ENCODE measurements around the gene OSBPL6. TPM values are rescaled to one million over a fixed set of nuclear protein-coding genes. Genes with fewer than 3 reads are reported as not detected.

OSBPL6 gene
- total RNA-seq, 4 donors from 2014 or later = 1.8 to 3.3 (median 2.3) TPM

DNA sequence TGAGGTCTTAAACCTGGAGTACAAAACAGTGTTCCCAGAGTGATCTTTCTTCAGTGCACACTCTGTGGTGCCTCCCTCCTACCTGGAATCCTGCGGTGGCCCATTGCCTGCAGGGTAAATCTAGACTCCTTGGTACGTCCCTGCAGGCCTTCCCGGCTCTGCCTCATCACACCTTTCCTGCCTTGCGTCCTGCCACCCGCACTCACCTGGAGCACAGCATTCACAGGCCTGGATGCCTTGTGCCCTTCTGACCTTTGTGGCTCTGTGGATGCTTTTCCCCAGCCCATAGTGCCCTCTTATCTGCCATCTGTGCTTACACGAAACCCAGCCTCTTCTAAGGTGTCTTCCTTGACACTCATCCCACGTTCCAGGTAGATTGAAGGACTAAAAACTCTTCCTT lies 194.0 kb downstream of the OSBPL6 start:
- WGBS = 96% methylated on average over 7 of the region's 7 CpGs
- TF ChIP-seq POLR2AphosphoS5 (IDR thresholded peaks at IDR 0.05) (no peak), EP300 (IDR thresholded peaks at IDR 0.05) (no peak), POLR2A (IDR thresholded peaks at IDR 0.05; ENCODE audit: low read depth) (no peak)
- TF ChIP-seq, protein P1, sequence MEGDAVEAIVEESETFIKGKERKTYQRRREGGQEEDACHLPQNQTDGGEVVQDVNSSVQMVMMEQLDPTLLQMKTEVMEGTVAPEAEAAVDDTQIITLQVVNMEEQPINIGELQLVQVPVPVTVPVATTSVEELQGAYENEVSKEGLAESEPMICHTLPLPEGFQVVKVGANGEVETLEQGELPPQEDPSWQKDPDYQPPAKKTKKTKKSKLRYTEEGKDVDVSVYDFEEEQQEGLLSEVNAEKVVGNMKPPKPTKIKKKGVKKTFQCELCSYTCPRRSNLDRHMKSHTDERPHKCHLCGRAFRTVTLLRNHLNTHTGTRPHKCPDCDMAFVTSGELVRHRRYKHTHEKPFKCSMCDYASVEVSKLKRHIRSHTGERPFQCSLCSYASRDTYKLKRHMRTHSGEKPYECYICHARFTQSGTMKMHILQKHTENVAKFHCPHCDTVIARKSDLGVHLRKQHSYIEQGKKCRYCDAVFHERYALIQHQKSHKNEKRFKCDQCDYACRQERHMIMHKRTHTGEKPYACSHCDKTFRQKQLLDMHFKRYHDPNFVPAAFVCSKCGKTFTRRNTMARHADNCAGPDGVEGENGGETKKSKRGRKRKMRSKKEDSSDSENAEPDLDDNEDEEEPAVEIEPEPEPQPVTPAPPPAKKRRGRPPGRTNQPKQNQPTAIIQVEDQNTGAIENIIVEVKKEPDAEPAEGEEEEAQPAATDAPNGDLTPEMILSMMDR (IDR thresholded peaks at IDR 0.05) = no peak

DNA sequence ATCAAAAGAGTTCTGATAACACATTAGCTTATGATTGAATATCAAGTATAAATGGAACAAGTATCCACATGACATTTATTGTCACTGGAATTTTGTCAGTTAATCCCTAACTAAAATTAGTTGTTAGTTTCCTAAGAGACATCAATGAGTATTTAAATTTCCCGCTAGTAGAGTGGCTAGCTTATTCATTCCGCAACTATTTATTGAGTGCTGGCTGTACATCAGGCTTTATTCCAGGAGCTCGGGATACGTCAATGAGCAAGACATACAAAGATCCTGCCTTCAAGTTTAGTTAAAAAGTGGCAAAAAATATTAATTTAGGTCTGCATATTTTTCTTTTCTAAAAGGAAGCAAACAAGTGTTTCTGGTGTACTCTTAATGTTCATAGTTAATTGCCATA lies 197.4 kb downstream of the OSBPL6 start:
- Histone ChIP-seq H3K4me1 (no peaks in the 10 kb centered on the region), H3K9me3 (no peaks in the 10 kb centered on the region), H3K4me3 (no peak overlapping the region), H3K27ac (replicated peaks in 1 of 4) (no peak overlapping the region), H3K36me3 (no peaks in the 10 kb centered on the region), H3K27me3 (no peaks in the 10 kb centered on the region)
- DNase-seq (ENCODE audit: extremely low spot score) = no peak
- WGBS = 96% methylated on average over 4 of the region's 4 CpGs
- intact Hi-C loops (cut with DNase I) = no loop called here
- TF ChIP-seq, protein P1 (IDR thresholded peaks at IDR 0.05) = no peak
- TF ChIP-seq EP300 (IDR thresholded peaks at IDR 0.05) (no peak), POLR2A (IDR thresholded peaks at IDR 0.05; ENCODE audit: low read depth) (no peak), POLR2AphosphoS5 (IDR thresholded peaks at IDR 0.05) (no peak)

More for the DNA sequence above, 194.0 kb downstream of the OSBPL6 start:
- H3K4me1 ChIP-seq = no peaks in the 10 kb centered on the region
- intact Hi-C loops (cut with DNase I) = no loop called here
- H3K27ac ChIP-seq (replicated peaks in 1 of 4) = no peak overlapping the region
- no peak for DNase-seq (ENCODE audit: extremely low spot score)
- H3K9me3 ChIP-seq = no peaks in the 10 kb centered on the region
- no peak overlapping the region for H3K4me3 ChIP-seq
- H3K27me3 ChIP-seq = no peaks in the 10 kb centered on the region
- H3K36me3 ChIP-seq = peaks cover 2 to 21% (median 9%) of the 10 kb centered on the region in 4 donors

DNA sequence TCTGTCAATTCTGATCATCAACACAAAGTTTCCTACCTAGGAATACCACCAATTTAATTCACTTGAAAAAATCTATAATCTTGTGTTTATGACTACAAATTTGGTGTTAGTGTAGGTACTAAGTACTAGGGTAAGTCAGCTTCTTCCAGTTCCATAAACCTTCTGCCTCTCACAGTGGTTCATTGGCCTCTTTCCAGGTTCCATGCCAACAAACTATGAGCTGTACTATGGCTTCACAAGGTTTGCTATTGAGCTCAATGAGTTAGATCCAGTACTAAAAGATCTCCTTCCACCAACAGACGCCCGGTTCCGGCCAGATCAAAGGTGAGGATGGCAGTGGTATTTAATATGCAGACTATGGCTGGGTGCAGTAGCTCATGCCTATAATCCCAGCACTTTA lies 197.9 kb downstream of the OSBPL6 start:
- no peaks in the 10 kb centered on the region for H3K9me3 ChIP-seq
- TF ChIP-seq, protein P1 (IDR thresholded peaks at IDR 0.05) = no peak
- TF ChIP-seq POLR2AphosphoS5 (IDR thresholded peaks at IDR 0.05) = no peak
- no peak for TF ChIP-seq EP300 (IDR thresholded peaks at IDR 0.05)
- no peak for TF ChIP-seq POLR2A (IDR thresholded peaks at IDR 0.05; ENCODE audit: low read depth)
- no peaks in the 10 kb centered on the region for H3K27me3 ChIP-seq
- H3K4me1 ChIP-seq = no peaks in the 10 kb centered on the region
- H3K36me3 ChIP-seq = no peaks in the 10 kb centered on the region
- no peak overlapping the region for H3K27ac ChIP-seq (replicated peaks in 1 of 4)
- no peak overlapping the region for H3K4me3 ChIP-seq
- 94% methylated on average over 3 of the region's 3 CpGs for WGBS
- intact Hi-C loops (cut with DNase I) = no loop called here
- no peak for DNase-seq (ENCODE audit: extremely low spot score)

DNA sequence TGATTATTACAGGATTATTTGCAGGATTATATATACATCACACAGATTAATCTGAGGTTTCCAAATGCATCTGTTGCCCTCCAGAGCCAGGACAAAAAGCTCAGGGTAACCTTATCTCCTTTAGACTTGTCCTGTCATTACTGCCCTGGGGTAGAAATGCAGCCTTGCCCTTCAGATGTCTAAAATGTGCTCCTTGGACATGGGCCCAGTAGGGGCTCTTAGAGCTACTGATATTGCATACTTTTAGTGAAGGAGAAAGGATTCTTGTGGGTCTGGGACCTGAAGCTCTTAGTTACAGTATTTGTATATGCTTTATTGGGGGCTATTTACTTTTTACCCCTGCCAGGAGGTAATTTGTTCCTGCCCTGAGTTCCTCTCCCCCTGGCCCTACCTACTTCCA lies 200.5 kb downstream of the OSBPL6 start:
- no peak overlapping the region for H3K27ac ChIP-seq (replicated peaks in 1 of 4)
- no peaks in the 10 kb centered on the region for H3K9me3 ChIP-seq
- no peaks in the 10 kb centered on the region for H3K27me3 ChIP-seq
- H3K4me1 ChIP-seq = no peaks in the 10 kb centered on the region
- no peak overlapping the region for H3K4me3 ChIP-seq
- TF ChIP-seq POLR2AphosphoS5 (IDR thresholded peaks at IDR 0.05) (no peak), POLR2A (IDR thresholded peaks at IDR 0.05; ENCODE audit: low read depth) (no peak), EP300 (IDR thresholded peaks at IDR 0.05) (no peak)
- intact Hi-C loops (cut with DNase I) = no loop called here
- no peaks in the 10 kb centered on the region for H3K36me3 ChIP-seq
- no peak for DNase-seq (ENCODE audit: extremely low spot score)

DNA sequence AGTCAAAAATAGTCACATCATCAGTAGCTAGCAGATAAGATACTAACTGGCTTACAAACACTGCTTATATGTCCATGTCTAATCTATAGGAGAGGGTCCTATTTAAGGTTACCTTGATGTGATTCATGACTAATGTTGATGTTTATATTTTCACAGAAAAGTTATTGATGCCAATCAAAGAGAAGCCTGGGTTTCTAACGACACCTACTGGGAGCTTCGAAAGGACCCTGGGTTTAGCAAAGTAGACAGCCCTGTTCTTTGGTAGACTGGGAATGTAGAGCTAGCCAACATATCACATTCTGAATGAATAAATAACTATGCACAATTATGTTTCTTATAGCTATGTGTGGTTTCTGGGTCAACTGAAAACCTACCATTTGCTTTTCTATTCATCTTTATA lies 201.0 kb downstream of the OSBPL6 start:
- DNase-seq (ENCODE audit: extremely low spot score) = no peak
- no peaks in the 10 kb centered on the region for H3K36me3 ChIP-seq
- intact Hi-C loops (cut with DNase I) = no loop called here
- no peaks in the 10 kb centered on the region for H3K27me3 ChIP-seq
- H3K4me1 ChIP-seq = no peaks in the 10 kb centered on the region
- H3K27ac ChIP-seq (replicated peaks in 1 of 4) = no peak overlapping the region
- TF ChIP-seq, protein P1 (IDR thresholded peaks at IDR 0.05) = no peak
- TF ChIP-seq EP300 (IDR thresholded peaks at IDR 0.05) (no peak), POLR2AphosphoS5 (IDR thresholded peaks at IDR 0.05) (no peak), POLR2A (IDR thresholded peaks at IDR 0.05; ENCODE audit: low read depth) (no peak)
- 96% methylated on average over 2 of the region's 2 CpGs for WGBS
- no peak overlapping the region for H3K4me3 ChIP-seq
- H3K9me3 ChIP-seq = no peaks in the 10 kb centered on the region
